ENCODE measurements around the gene ASAH2. TPM values are rescaled to one million over a fixed set of nuclear protein-coding genes. Genes with fewer than 3 reads are reported as not detected.
A peak's percentile ranks its signal among the peaks of the same experiment; 100 is the strongest.

ASAH2 gene
- total and polyA plus RNA-seq, 2 of the 13 experiments (the other 11 are each of a cell fraction or from before 2014, with no cell fraction given) = 16.0 to 17.9 TPM

DNA sequence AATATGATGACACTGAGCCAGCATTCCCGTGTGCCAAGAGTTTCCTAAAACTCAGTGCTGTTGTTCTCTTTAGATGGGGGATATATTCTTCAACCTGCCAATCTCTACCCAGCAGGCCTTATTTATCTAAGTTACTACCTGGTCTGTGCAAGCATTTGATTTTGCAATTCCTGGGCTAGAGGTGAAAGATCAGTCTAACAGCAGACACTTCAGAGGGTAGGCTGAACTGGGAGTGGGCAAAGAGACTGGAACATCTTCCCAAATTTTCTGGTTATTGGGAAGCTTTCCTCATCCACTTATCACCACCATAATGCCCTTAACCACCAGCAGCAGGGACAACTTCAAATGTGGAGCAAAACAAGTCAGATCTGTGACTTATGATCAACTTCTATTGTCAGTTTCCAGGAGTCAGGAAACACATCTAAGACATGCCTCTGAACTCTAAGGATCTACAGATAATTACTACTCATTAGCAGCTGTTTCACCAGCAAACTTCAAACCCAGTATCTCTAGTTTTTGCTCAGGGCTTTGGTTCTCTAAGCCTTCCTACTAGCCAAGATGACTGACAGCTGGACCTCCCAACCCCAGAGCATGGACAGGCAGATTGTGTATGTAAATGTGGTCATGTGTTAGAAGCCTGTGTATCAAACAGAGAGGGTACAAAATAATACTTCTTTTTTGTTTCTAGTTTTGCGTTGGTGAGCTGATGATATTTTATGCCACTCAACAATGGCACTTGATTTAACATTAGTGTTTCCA is 1.0 kb downstream of the ASAH2 start (continued):
- TF ChIP-seq, protein P1, sequence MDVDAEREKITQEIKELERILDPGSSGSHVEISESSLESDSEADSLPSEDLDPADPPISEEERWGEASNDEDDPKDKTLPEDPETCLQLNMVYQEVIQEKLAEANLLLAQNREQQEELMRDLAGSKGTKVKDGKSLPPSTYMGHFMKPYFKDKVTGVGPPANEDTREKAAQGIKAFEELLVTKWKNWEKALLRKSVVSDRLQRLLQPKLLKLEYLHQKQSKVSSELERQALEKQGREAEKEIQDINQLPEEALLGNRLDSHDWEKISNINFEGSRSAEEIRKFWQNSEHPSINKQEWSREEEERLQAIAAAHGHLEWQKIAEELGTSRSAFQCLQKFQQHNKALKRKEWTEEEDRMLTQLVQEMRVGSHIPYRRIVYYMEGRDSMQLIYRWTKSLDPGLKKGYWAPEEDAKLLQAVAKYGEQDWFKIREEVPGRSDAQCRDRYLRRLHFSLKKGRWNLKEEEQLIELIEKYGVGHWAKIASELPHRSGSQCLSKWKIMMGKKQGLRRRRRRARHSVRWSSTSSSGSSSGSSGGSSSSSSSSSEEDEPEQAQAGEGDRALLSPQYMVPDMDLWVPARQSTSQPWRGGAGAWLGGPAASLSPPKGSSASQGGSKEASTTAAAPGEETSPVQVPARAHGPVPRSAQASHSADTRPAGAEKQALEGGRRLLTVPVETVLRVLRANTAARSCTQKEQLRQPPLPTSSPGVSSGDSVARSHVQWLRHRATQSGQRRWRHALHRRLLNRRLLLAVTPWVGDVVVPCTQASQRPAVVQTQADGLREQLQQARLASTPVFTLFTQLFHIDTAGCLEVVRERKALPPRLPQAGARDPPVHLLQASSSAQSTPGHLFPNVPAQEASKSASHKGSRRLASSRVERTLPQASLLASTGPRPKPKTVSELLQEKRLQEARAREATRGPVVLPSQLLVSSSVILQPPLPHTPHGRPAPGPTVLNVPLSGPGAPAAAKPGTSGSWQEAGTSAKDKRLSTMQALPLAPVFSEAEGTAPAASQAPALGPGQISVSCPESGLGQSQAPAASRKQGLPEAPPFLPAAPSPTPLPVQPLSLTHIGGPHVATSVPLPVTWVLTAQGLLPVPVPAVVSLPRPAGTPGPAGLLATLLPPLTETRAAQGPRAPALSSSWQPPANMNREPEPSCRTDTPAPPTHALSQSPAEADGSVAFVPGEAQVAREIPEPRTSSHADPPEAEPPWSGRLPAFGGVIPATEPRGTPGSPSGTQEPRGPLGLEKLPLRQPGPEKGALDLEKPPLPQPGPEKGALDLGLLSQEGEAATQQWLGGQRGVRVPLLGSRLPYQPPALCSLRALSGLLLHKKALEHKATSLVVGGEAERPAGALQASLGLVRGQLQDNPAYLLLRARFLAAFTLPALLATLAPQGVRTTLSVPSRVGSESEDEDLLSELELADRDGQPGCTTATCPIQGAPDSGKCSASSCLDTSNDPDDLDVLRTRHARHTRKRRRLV (CRISPR knock-in tag; IDR thresholded peaks at IDR 0.05) = no peak
- TF ChIP-seq RCOR2 (CRISPR knock-in tag; IDR thresholded peaks at IDR 0.05) (peak; percentile 37; the same call in 1 of the 2 replicates), KLF16 (CRISPR knock-in tag; IDR thresholded peaks at IDR 0.05) (no peak), SIN3B (IDR thresholded peaks at IDR 0.05; ENCODE audit: low read length) (no peak), ZSCAN31 (CRISPR knock-in tag; IDR thresholded peaks at IDR 0.05; ENCODE audit: low read depth) (no peak), SOX5 (CRISPR knock-in tag; IDR thresholded peaks at IDR 0.05; ENCODE audit: borderline replicate concordance) (peak; percentile 55; the same call in 1 of the 2 replicates), ZNF160 (CRISPR knock-in tag; IDR thresholded peaks at IDR 0.05) (no peak), ZNF772 (CRISPR knock-in tag; IDR thresholded peaks at IDR 0.05) (no peak), ZFP36 (IDR thresholded peaks at IDR 0.05; ENCODE audit: borderline replicate concordance, low read depth, low read length, partially characterized antibody) (no peak), ASH2L (IDR thresholded peaks at IDR 0.05; ENCODE audit: insufficient read length, low read depth, low read length) (no peak), TBX3 (IDR thresholded peaks at IDR 0.05; ENCODE audit: borderline replicate concordance) (no peak), ZZZ3 (CRISPR knock-in tag; IDR thresholded peaks at IDR 0.05; ENCODE audit: borderline replicate concordance) (no peak), KDM2A (CRISPR knock-in tag; IDR thresholded peaks at IDR 0.05; ENCODE audit: borderline replicate concordance, low read depth) (no peak), XRCC5 (optimal IDR thresholded peaks at IDR 0.05; ENCODE audit: low read length) (no peak), ZNF24 (IDR thresholded peaks at IDR 0.05) (no peak), DNMT3B (CRISPR knock-in tag; conservative IDR thresholded peaks at IDR 0.05) (no peak), ZNF326 (CRISPR knock-in tag; IDR thresholded peaks at IDR 0.05; ENCODE audit: borderline replicate concordance) (no peak), ZNF616 (CRISPR knock-in tag; IDR thresholded peaks at IDR 0.05; ENCODE audit: low read depth) (no peak), KLF11 (CRISPR knock-in tag; IDR thresholded peaks at IDR 0.05) (no peak), ZNF724P (CRISPR knock-in tag; IDR thresholded peaks at IDR 0.05; ENCODE audit: borderline replicate concordance) (no peak), ZNF383 (CRISPR knock-in tag; IDR thresholded peaks at IDR 0.05; ENCODE audit: borderline replicate concordance) (no peak), ZNF790 (CRISPR knock-in tag; IDR thresholded peaks at IDR 0.05; ENCODE audit: borderline replicate concordance) (no peak)
- TF ChIP-seq, protein P2, sequence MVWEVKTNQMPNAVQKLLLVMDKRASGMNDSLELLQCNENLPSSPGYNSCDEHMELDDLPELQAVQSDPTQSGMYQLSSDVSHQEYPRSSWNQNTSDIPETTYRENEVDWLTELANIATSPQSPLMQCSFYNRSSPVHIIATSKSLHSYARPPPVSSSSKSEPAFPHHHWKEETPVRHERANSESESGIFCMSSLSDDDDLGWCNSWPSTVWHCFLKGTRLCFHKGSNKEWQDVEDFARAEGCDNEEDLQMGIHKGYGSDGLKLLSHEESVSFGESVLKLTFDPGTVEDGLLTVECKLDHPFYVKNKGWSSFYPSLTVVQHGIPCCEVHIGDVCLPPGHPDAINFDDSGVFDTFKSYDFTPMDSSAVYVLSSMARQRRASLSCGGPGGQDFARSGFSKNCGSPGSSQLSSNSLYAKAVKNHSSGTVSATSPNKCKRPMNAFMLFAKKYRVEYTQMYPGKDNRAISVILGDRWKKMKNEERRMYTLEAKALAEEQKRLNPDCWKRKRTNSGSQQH (CRISPR knock-in tag; IDR thresholded peaks at IDR 0.05; ENCODE audit: low read depth) = no peak
- TF ChIP-seq, protein P3, sequence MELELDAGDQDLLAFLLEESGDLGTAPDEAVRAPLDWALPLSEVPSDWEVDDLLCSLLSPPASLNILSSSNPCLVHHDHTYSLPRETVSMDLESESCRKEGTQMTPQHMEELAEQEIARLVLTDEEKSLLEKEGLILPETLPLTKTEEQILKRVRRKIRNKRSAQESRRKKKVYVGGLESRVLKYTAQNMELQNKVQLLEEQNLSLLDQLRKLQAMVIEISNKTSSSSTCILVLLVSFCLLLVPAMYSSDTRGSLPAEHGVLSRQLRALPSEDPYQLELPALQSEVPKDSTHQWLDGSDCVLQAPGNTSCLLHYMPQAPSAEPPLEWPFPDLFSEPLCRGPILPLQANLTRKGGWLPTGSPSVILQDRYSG (CRISPR knock-in tag; IDR thresholded peaks at IDR 0.05) = no peak

Data from HepG2 (cell line).